ENCODE data around the gene WDR7.

Gene WDR7

GRCh38 chr18:56888978-56889377, 237.8 kb downstream of the WDR7 start:
- no peak for DNase-seq (ENCODE audit: low read depth)
- no peak for TF ChIP-seq CTCF (IDR thresholded peaks at IDR 0.05; ENCODE audit: insufficient read depth, low read depth, low read length, missing control alignments)
- H3K4me3 ChIP-seq (ENCODE audit: low read depth, low read length) = no peak overlapping the region

GRCh38 chr18:56889621-56890020, 238.5 kb downstream of the WDR7 start:
- H3K4me3 ChIP-seq (ENCODE audit: low read depth, low read length) = no peak overlapping the region
- DNase-seq (ENCODE audit: low read depth) = no peak

GRCh38 chr18:56890632-56891031, 239.5 kb downstream of the WDR7 start:
- TF ChIP-seq CTCF (IDR thresholded peaks at IDR 0.05; ENCODE audit: insufficient read depth, low read depth, low read length, missing control alignments) = no peak
- H3K4me3 ChIP-seq (ENCODE audit: low read depth, low read length) = no peak overlapping the region
- DNase-seq (ENCODE audit: low read depth) = no peak

More at GRCh38 chr18:56889621-56890020, 238.5 kb downstream of the WDR7 start:
- no peak for TF ChIP-seq CTCF (IDR thresholded peaks at IDR 0.05; ENCODE audit: insufficient read depth, low read depth, low read length, missing control alignments)

- TF ChIP-seq CTCF (IDR thresholded peaks at IDR 0.05; ENCODE audit: insufficient read depth, low read depth, low read length, missing control alignments) = no peak
- no peak overlapping the region for H3K4me3 ChIP-seq (ENCODE audit: low read depth, low read length)
- no peak for DNase-seq (ENCODE audit: low read depth)
These were observed 240.0 kb downstream of the WDR7 start for GRCh38 chr18:56891116-56891515.

GRCh38 chr18:56891870-56892269, 240.7 kb downstream of the WDR7 start:
- H3K4me3 ChIP-seq (ENCODE audit: low read depth, low read length) = no peak overlapping the region
- no peak for TF ChIP-seq CTCF (IDR thresholded peaks at IDR 0.05; ENCODE audit: insufficient read depth, low read depth, low read length, missing control alignments)
- DNase-seq (ENCODE audit: low read depth) = no peak

- no peak overlapping the region for H3K4me3 ChIP-seq (ENCODE audit: low read depth, low read length)
- TF ChIP-seq CTCF (IDR thresholded peaks at IDR 0.05; ENCODE audit: insufficient read depth, low read depth, low read length, missing control alignments) = no peak
- no peak for DNase-seq (ENCODE audit: low read depth)
These were observed 246.0 kb downstream of the WDR7 start for GRCh38 chr18:56897122-56897521.

- no peak overlapping the region for H3K4me3 ChIP-seq (ENCODE audit: low read depth, low read length)
- no peak for DNase-seq (ENCODE audit: low read depth)
- no peak for TF ChIP-seq CTCF (IDR thresholded peaks at IDR 0.05; ENCODE audit: insufficient read depth, low read depth, low read length, missing control alignments)
These were observed 248.5 kb downstream of the WDR7 start for GRCh38 chr18:56899660-56900059.
